Colonic mucosa (tissue), 4 donors: ENCODE measurements around the gene LMF2. TPM values are rescaled to one million over a fixed set of nuclear protein-coding genes. Genes with fewer than 3 reads are reported as not detected.

Source experiments
- DNase-seq: peaks from one replicate; pipeline ENCODE4 v3.0.0-alpha.2; 2020
- H3K27ac ChIP-seq: fragments of 200-600 bp; one replicate; pipeline ENCODE4 v1.8.0; 2021
- H3K27me3 ChIP-seq: fragments of 200-600 bp; one replicate; pipeline ENCODE4 v1.8.0; 2021
- H3K36me3 ChIP-seq: fragments of 200-600 bp; one replicate; pipeline ENCODE4 v1.8.0; 2021
- H3K4me1 ChIP-seq: fragments of 200-600 bp; one replicate; pipeline ENCODE4 v1.8.0; 2021; ENCODE audit warnings: mild to moderate bottlenecking
- H3K4me3 ChIP-seq: fragments of 200-600 bp; one replicate; pipeline ENCODE4 v1.8.0; 2021
- H3K9ac ChIP-seq, 2 donors: one replicate each; pipeline ENCODE4 v1.7.0; 2013; ENCODE audit warnings: control low read depth in 2 of 2, low read depth in 2 of 2, low read length in 2 of 2
- H3K9me3 ChIP-seq: fragments of 200-600 bp; one replicate; pipeline ENCODE4 v1.8.0; 2021
- intact Hi-C: fragments of 100-400 bp; cut with DNase I; formaldehyde crosslinking; loops from one replicate; pipeline ENCODE4 v1.14.1; 2022
- total RNA-seq, 2 donors: library from RNA; stranded (reverse); fragmentation: NEBNext Ultra II Directional in 1 of 2; extraction: Animal tissue kit (Norgen Biotek cat#: 25700) in 1 of 2; gene quantifications; one replicate each; pipeline ENCODE4 v1.2.1, GENCODE V29; 2021
- TF ChIP-seq, protein P1 (sequence below): fragments of 200-600 bp; IDR thresholded peaks from one replicate; pipeline ENCODE4 v1.8.0; 2022; ENCODE audit warnings: antibody characterized with exemption, mild to moderate bottlenecking
- donor health status: healthy.
- donor health status: DM: no; HTN: no; CAD: no.
- donor health status: DM: no; HTN: no; CAD: no.

LMF2 gene
- total RNA-seq, 2 donors from 2014 or later, result 51.1 to 60.0 TPM

DNA sequence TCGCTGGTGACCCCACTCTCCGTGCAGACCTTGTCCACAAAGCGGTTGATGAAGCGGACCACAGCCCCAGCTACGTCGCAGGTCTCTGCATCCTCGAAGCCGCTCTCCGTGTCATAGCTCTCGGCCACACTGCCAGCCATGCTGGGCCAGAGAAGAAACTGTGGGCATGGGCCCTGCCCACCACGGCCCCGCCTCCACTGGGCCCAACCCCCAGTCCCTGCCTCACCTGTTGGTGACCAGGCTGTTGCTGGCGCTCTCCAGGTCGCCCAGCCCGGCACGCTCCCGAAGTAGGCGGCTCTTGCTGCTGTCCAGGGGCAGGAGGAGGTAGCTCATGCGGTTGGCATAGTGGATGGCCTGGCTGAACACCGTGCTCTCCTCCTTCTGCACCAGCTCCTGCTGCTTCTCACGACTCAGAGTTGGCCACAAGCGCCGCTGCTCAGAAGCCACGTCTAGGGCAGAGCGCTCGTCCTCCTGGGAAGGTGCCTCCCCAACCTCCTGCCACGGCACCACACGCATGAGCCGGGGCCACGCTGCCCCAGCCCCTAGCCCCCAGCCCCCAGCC, 45.4 kb downstream of the LMF2 start:
- DNase-seq, result no peak
- Histone ChIP-seq H3K9ac (no peak overlapping the region), H3K27me3 (no peaks in the 10 kb centered on the region), H3K27ac (no peak overlapping the region), H3K9me3 (no peaks in the 10 kb centered on the region), H3K4me3 (no peak overlapping the region), H3K4me1 (no peaks in the 10 kb centered on the region), H3K36me3 (peaks cover 50% of the 10 kb centered on the region)
- TF ChIP-seq, protein P1, sequence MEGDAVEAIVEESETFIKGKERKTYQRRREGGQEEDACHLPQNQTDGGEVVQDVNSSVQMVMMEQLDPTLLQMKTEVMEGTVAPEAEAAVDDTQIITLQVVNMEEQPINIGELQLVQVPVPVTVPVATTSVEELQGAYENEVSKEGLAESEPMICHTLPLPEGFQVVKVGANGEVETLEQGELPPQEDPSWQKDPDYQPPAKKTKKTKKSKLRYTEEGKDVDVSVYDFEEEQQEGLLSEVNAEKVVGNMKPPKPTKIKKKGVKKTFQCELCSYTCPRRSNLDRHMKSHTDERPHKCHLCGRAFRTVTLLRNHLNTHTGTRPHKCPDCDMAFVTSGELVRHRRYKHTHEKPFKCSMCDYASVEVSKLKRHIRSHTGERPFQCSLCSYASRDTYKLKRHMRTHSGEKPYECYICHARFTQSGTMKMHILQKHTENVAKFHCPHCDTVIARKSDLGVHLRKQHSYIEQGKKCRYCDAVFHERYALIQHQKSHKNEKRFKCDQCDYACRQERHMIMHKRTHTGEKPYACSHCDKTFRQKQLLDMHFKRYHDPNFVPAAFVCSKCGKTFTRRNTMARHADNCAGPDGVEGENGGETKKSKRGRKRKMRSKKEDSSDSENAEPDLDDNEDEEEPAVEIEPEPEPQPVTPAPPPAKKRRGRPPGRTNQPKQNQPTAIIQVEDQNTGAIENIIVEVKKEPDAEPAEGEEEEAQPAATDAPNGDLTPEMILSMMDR, result no peak
- intact Hi-C loops, result no loop called here

GRCh38 chr22:50461536-50461935, 46.0 kb downstream of the LMF2 start:
- peaks cover 46% of the 10 kb centered on the region for H3K36me3 ChIP-seq
- no peaks in the 10 kb centered on the region for H3K4me1 ChIP-seq
- no peak overlapping the region for H3K27ac ChIP-seq
- intact Hi-C loops, result no loop called here
- no peak overlapping the region for H3K4me3 ChIP-seq
- TF ChIP-seq, protein P1, result no peak
- H3K27me3 ChIP-seq, result no peaks in the 10 kb centered on the region
- no peak for DNase-seq
- H3K9me3 ChIP-seq, result no peaks in the 10 kb centered on the region
- H3K9ac ChIP-seq, result no peak overlapping the region

DNA sequence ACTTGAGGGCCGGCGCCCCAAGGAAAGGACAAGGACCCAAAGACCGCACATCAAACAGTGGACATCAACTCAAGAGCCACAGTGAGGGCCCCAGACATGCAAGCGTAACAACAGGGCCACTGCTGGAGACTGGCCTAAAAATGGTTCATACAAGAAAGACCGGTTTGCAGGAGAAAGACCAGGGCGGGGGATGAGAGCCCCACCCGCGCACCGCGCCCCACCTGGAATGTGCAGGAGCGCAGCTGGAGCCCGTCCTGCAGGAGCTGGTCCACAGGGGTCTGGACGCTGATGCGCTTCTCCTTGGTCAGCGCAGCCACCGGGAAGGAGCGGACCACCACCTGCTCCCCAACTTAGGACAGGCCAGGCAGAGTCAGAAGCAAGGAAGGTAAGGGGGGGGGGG, 46.6 kb downstream of the LMF2 start:
- Histone ChIP-seq H3K9ac (no peak overlapping the region), H3K27ac (no peak overlapping the region), H3K27me3 (no peaks in the 10 kb centered on the region), H3K36me3 (peaks cover 45% of the 10 kb centered on the region), H3K4me1 (no peaks in the 10 kb centered on the region), H3K9me3 (no peaks in the 10 kb centered on the region), H3K4me3 (no peak overlapping the region)
- intact Hi-C loops, result no loop called here
- TF ChIP-seq, protein P1, result no peak
- DNase-seq, result peak; percentile 56

GRCh38 chr22:50459496-50460140, 47.9 kb downstream of the LMF2 start:
- DNase-seq, result no peak
- no peak overlapping the region for H3K27ac ChIP-seq
- intact Hi-C loops, result no loop called here

DNA sequence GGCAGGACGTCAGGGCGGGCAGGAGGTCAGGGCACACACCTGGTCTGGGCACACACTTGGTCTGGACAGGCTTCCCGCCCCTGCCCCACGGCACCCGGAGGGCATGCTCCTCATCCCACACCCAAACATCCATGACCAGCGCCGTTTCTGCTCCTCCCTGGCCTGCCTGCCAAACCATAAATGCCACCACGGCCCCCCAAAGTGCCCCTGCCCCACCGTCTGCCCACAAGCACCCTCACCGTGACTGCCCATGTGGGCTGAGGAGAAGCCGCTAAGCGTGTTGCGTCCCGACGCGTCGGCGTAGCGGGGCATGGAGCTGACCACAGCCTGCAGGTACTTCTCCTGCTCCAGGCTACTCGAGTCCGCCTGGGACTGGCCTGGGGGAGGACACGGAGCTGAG, 48.5 kb downstream of the LMF2 start:
- H3K36me3 ChIP-seq, result peaks cover 41% of the 10 kb centered on the region
- no peak for DNase-seq
- H3K4me3 ChIP-seq, result no peak overlapping the region
- TF ChIP-seq, protein P1, result no peak
- H3K4me1 ChIP-seq, result no peaks in the 10 kb centered on the region
- no peaks in the 10 kb centered on the region for H3K9me3 ChIP-seq
- H3K27ac ChIP-seq, result no peak overlapping the region
- intact Hi-C loops, result no loop called here
- no peak overlapping the region for H3K9ac ChIP-seq
- H3K27me3 ChIP-seq, result no peaks in the 10 kb centered on the region

More at GRCh38 chr22:50459496-50460140, 47.9 kb downstream of the LMF2 start:
- Histone ChIP-seq H3K9ac (no peak overlapping the region), H3K4me3 (no peak overlapping the region), H3K27me3 (no peaks in the 10 kb centered on the region), H3K9me3 (no peaks in the 10 kb centered on the region), H3K36me3 (peaks cover 45% of the 10 kb centered on the region), H3K4me1 (no peaks in the 10 kb centered on the region)
- TF ChIP-seq, protein P1, result no peak
